K562 (cell line): ENCODE measurements around the gene APOL3. TPM values are rescaled to one million over a fixed set of nuclear protein-coding genes. Genes with fewer than 3 reads are reported as not detected.

Source experiments
- ATAC-seq: fragments of 200-7000 bp; cut with Tn5 transposase; 3 replicates; pipeline ENCODE4 v1.9.1; 2020; ENCODE audit warnings: moderate library complexity
- BruUV-seq: library from RNA; stranded (reverse); fragments of 400-500 nt; replicated peaks from 2 replicates; lab custom pipeline; 2021; lab: Mats Ljungman, UMichigan
- CTCF ChIA-PET: fragments of 300-600 bp; formaldehyde crosslinking; extraction: SDS; loops from one replicate; lab custom pipeline; 2021; ENCODE audit warnings: low intra/inter-chr PET ratio; lab: Yijun Ruan, JAX
- POLR2A ChIA-PET: fragments of 300-600, 350-650 bp; sonication (Branson Sonifier 250); formaldehyde crosslinking; extraction: SDS; loops from one replicate; lab custom pipeline; 2021; ENCODE audit warnings: antibody characterized with exemption, inconsistent platforms; lab: Yijun Ruan, JAX
- DNase-seq, 4 experiments: peaks; one replicate each; pipeline versions ENCODE4 v3.0.0 to v3.0.0-alpha.2; 2011 to 2018; ENCODE audit warnings: low spot score in 3 of 4, mixed read lengths in 3 of 4; ENCODE audit errors: extremely low read depth in 1 of 4
- FAIRE-seq: peaks from 2 replicates; lab custom pipeline; 2011; peaks lifted over from hg19 to GRCh38; lab: Jason Lieb, UNC
- H2AFZ ChIP-seq: 2 replicates; pipeline ENCODE4 v1.6.0; 2011; ENCODE audit warnings: low read depth, low read length, control low read depth, inconsistent platforms
- H3K27ac ChIP-seq: fragments of 200-600 bp; 3 replicates; pipeline ENCODE4 v1.8.0; 2011; ENCODE audit warnings: low read depth, mild to moderate bottlenecking, control low read depth, inconsistent platforms, low read length, moderate library complexity, mixed read lengths; ENCODE audit errors: extremely low read depth
- H3K27me3 ChIP-seq, 2 experiments: fragments of 300-600 bp in 1 of 2; 2 replicates in 1 of 2; 3 replicates in 1 of 2; pipeline versions ENCODE4 v1.6.0 to v1.8.0; 2011; ENCODE audit warnings: inconsistent platforms in 2 of 2, low read length in 2 of 2, mild to moderate bottlenecking in 1 of 2, mixed read lengths in 1 of 2, moderate library complexity in 1 of 2; ENCODE audit not compliant: control insufficient read depth in 2 of 2, insufficient read depth in 2 of 2
- H3K36me3 ChIP-seq: fragments of 300-600 bp; 3 replicates; pipeline ENCODE4 v1.8.0; 2011; ENCODE audit warnings: mild to moderate bottlenecking, low read length, inconsistent platforms; ENCODE audit not compliant: control insufficient read depth, insufficient read depth
- H3K4me1 ChIP-seq, 2 experiments: fragments of 200-600 bp in 1 of 2; replicated peaks in 1 of 2; 2 replicates in 1 of 2; 3 replicates in 1 of 2; pipeline versions ENCODE4 v1.5.1 to v1.8.0; 2011; ENCODE audit warnings: inconsistent platforms in 2 of 2, low read length in 2 of 2, mild to moderate bottlenecking in 1 of 2, mixed read lengths in 1 of 2, moderate library complexity in 1 of 2; ENCODE audit not compliant: control insufficient read depth in 2 of 2, insufficient read depth in 2 of 2
- H3K4me2 ChIP-seq: 2 replicates; pipeline ENCODE4 v1.6.1; 2011; ENCODE audit warnings: low read length, control low read depth, inconsistent platforms, mixed read lengths; ENCODE audit not compliant: insufficient read depth
- H3K4me3 ChIP-seq: fragments of 200-600 bp; sonication (generic), shearing (Covaris generic); 2 replicates; pipeline ENCODE4 v1.5.1; 2016; ENCODE audit warnings: control low read depth, inconsistent platforms
- H3K79me2 ChIP-seq: fragments of 200-600 bp; 3 replicates; pipeline ENCODE4 v1.8.0; 2011; ENCODE audit warnings: low read length, inconsistent platforms; ENCODE audit not compliant: control insufficient read depth, insufficient read depth
- H3K9ac ChIP-seq, 2 experiments: 2 replicates each; pipeline versions ENCODE4 v1.6.0 to v1.6.1; 2011; ENCODE audit warnings: low read depth in 2 of 2, low read length in 2 of 2, control low read depth in 1 of 2, inconsistent platforms in 1 of 2, mild to moderate bottlenecking in 1 of 2, mixed read lengths in 1 of 2; ENCODE audit not compliant: insufficient read depth in 1 of 2
- H3K9me1 ChIP-seq: one replicate; pipeline ENCODE4 v1.6.0; 2011; ENCODE audit warnings: inconsistent platforms, mild to moderate bottlenecking, low read length, moderate library complexity; ENCODE audit not compliant: control insufficient read depth, insufficient read depth
- H3K9me3 ChIP-seq: replicated peaks from 2 replicates; pipeline ENCODE4 v1.5.1; 2011; ENCODE audit warnings: low read depth, low read length, inconsistent platforms; ENCODE audit not compliant: control insufficient read depth, insufficient read depth
- H4K20me1 ChIP-seq: replicated peaks from 2 replicates; pipeline ENCODE4 v1.6.1; 2011; ENCODE audit warnings: low read length, inconsistent platforms, mixed read lengths; ENCODE audit not compliant: control insufficient read depth, insufficient read depth
- ATF1 ChIP-seq, 2 experiments: fragments of 450-650 bp in 1 of 2; IDR thresholded peaks; 2 replicates each; pipeline ENCODE4 v1.6.1; 2016; ENCODE audit warnings: missing compliant biosample characterization in 1 of 2, missing genetic modification characterization in 1 of 2
- CCNT2 ChIP-seq: IDR thresholded peaks from 2 replicates; pipeline ENCODE4 v1.6.1; 2011; ENCODE audit warnings: borderline replicate concordance, low read depth, mild to moderate bottlenecking, moderate library complexity, mixed read lengths, low read length; ENCODE audit not compliant: insufficient read length; ENCODE audit errors: extremely low read depth
- DPF2 ChIP-seq: fragments of 450-650 bp; IDR thresholded peaks from 2 replicates; pipeline ENCODE4 v1.6.1; 2016
- HNRNPH1 ChIP-seq: fragments of 200-400 bp; formaldehyde crosslinking; optimal IDR thresholded peaks from 2 replicates; pipeline ENCODE3; 2017; ENCODE audit warnings: low read depth, mild to moderate bottlenecking, low read length, moderate library complexity
- NEUROD1 ChIP-seq: fragments of 150-350 bp; IDR thresholded peaks from 2 replicates; pipeline ENCODE4 v1.6.1; 2014; ENCODE audit warnings: borderline replicate concordance, low read length, low read depth; ENCODE audit not compliant: partially characterized antibody
- SREBF2 ChIP-seq: sonication (generic); formaldehyde crosslinking; IDR thresholded peaks from 2 replicates; pipeline ENCODE4 v1.4.0; 2020; ENCODE audit warnings: mild to moderate bottlenecking, missing genetic modification reagents
- TCF7L2 ChIP-seq: fragments of 150-350 bp; IDR thresholded peaks from 2 replicates; pipeline ENCODE4 v1.6.1; 2016; ENCODE audit warnings: low read depth, mild to moderate bottlenecking, low read length, moderate library complexity
- TSC22D4 ChIP-seq: fragments of 450-650 bp; IDR thresholded peaks from 2 replicates; pipeline ENCODE4 v1.6.1; 2016; ENCODE audit warnings: missing genetic modification characterization, missing biosample characterization, control low read depth
- U2AF1 ChIP-seq: fragments of 200-400 bp; formaldehyde crosslinking; optimal IDR thresholded peaks from 2 replicates; pipeline ENCODE3; 2017; ENCODE audit warnings: mild to moderate bottlenecking, low read depth, low read length, moderate library complexity
- WGBS: fragments of 100-300 bp; shearing (Covaris generic); methylation state at CpG from one replicate; pipeline ENCODE4 v1.1.6; 2016; ENCODE audit warnings: low coverage, mixed read lengths; ENCODE audit not compliant: insufficient coverage; ENCODE audit errors: missing lambda C conversion rate; 5-methylcytosine and 5-hydroxymethylcytosine counted together
- in situ Hi-C: fragments of 300-500 bp; cut with MboI; formaldehyde crosslinking; loops from 4 replicates; pipeline ENCODE4 v1.15.0; 2018; ENCODE audit warnings: inconsistent platforms, mixed read lengths
- intact Hi-C: fragments of 100-400 bp; cut with micrococcal nuclease; formaldehyde crosslinking; loops from 2 replicates; pipeline ENCODE4 v1.14.2; 2022
- polyA plus RNA-seq, 8 experiments: library from polyadenylated mRNA; depleted of rRNA in 4 of 8; stranded (reverse) in 5 of 8; unstranded in 3 of 8; fragments of >200 nt; fragmentation: Nextera tagmentation in 2 of 8; fragmentation: Illumina TruSeq in 1 of 8; extraction: Ambion mirVana in 2 of 8; extraction: Trizol in 1 of 8; gene quantifications; 2 replicates each; pipeline versions ENCODE4 v1.2.1 to v1.2.3, GENCODE V29; 2011 to 2014; ENCODE audit warnings: inconsistent platforms in 1 of 8, missing spikeins in 1 of 8
- total RNA-seq, 7 experiments: library from RNA; depleted of rRNA in 6 of 7; stranded (reverse); fragments of >200 nt in 6 of 7; fragmentation: Illumina TruSeq in 2 of 7; extraction: Trizol in 2 of 7; gene quantifications; 2 replicates each; pipeline versions ENCODE4 v1.2.1 to v1.2.3, GENCODE V29; 2011 to 2021; ENCODE audit warnings: low replicate concordance in 1 of 7

Gene APOL3
- total and polyA plus RNA-seq, 9 of the 15 experiments (the other 6 are each of a cell fraction or from before 2014, with no cell fraction given): 0.25 to 1.1 (median 0.56) TPM; not detected in 1

GRCh38 chr22:36155702-36156101 is 4.9 kb downstream of the APOL3 start (continued):
- TF ChIP-seq ATF1 (CRISPR knock-in tag; IDR thresholded peaks at IDR 0.05) (no peak), ATF1 (tag; IDR thresholded peaks at IDR 0.05) (no peak), DPF2 (no peak), NEUROD1 (no peak)

GRCh38 chr22:36154423-36154945 is 6.1 kb downstream of the APOL3 start:
- FAIRE-seq (no peak), ATAC-seq (no peak), DNase-seq (no peak)
- intact Hi-C loops: no loop called here
- no peaks in the 10 kb centered on the region for H3K79me2 ChIP-seq
- H3K9me3 ChIP-seq: no peaks in the 10 kb centered on the region
- no peaks in the 10 kb centered on the region for H3K9me1 ChIP-seq
- H3K9ac ChIP-seq: no peak overlapping the region
- WGBS: 95% methylated on average over 3 of the region's 3 CpGs
- TF ChIP-seq TCF7L2 (no peak), SREBF2 (CRISPR knock-in tag) (no peak), TSC22D4 (no peak), CCNT2 (no peak), HNRNPH1 (no peak), U2AF1 (no peak)
- H3K4me3 ChIP-seq: no peak overlapping the region
- CTCF ChIA-PET: no interaction called here
- H3K27me3 ChIP-seq: no peaks in the 10 kb centered on the region
- BruUV-seq: no TSS peak
- POLR2A ChIA-PET: no interaction called here
- in situ Hi-C loops: no loop called here
- no peaks in the 10 kb centered on the region for H4K20me1 ChIP-seq
- no peak overlapping the region for H3K4me2 ChIP-seq
- no peak overlapping the region for H3K27ac ChIP-seq
- peaks cover 13 to 16% of the 10 kb centered on the region in 2 experiments for H3K4me1 ChIP-seq
- H2AFZ ChIP-seq: no peak overlapping the region
- no peaks in the 10 kb centered on the region for H3K36me3 ChIP-seq
